AG04450 (cell line): Measurements from ENCODE around the gene ACY1. TPM values are rescaled to one million over a fixed set of nuclear protein-coding genes. Genes with fewer than 3 reads are reported as not detected.

Source experiments
- CTCF ChIA-PET: fragments of 300-600, 350-600 bp; formaldehyde crosslinking; extraction: SDS; loops from one replicate; lab custom pipeline; 2022; ENCODE audit warnings: antibody characterized with exemption, inconsistent platforms; lab: Charles Lee
- POLR2A ChIA-PET: fragments of 350-600 bp; formaldehyde crosslinking; extraction: SDS; loops from one replicate; lab custom pipeline; 2021; ENCODE audit warnings: antibody characterized with exemption, inconsistent platforms; lab: Yijun Ruan, JAX
- DNase-seq: peaks from one replicate; pipeline ENCODE4 v3.0.0-alpha.2; 2011; ENCODE audit warnings: low read depth, low spot score
- H3K27ac ChIP-seq: one replicate; pipeline ENCODE4 v1.5.1; 2012; ENCODE audit warnings: low read depth, low read length, control low read depth
- H3K27me3 ChIP-seq: one replicate; pipeline ENCODE4 v1.6.0; 2012; ENCODE audit warnings: low read length; ENCODE audit not compliant: control insufficient read depth, insufficient read depth
- H3K4me3 ChIP-seq: 2 replicates; pipeline ENCODE4 v1.5.1; 2011; ENCODE audit warnings: mild to moderate bottlenecking, low read depth, low read length, control low read depth
- H3K9me3 ChIP-seq: 2 replicates; pipeline ENCODE4 v1.5.1; 2012; ENCODE audit warnings: low read length; ENCODE audit not compliant: control insufficient read depth, insufficient read depth
- CTCF ChIP-seq: IDR thresholded peaks from 2 replicates; pipeline ENCODE4 v1.5.1; 2011; ENCODE audit warnings: low read depth, low read length, control low read depth, inconsistent platforms
- polyA plus RNA-seq: library from polyadenylated mRNA; depleted of rRNA; stranded (reverse); fragments of >200 nt; gene quantifications from 2 replicates; pipeline ENCODE4 v1.2.3, GENCODE V29; 2011

ACY1 gene
- polyA plus RNA-seq, 1 experiment: 20.4 TPM

DNA sequence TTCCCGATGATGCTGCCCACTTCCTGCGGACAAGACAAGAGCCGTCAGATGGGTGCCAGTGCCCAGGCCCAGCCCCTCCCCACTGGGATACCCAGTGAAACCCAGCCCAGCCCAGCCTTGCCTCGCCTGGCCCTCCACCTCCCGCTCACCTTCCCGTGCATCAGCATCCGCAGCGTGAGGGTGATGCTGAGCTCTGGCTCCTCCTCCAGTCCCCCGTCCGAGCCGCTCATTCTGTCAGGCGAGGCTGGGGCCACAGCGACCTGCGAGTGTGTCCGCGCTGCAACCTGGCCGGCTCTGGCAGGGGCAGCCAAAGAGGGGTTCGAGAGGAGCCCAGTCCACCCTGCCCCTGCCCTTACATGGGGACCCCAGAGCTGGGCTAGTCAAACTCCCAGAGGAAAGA is 22.3 kb upstream of the ACY1 start:
- CTCF ChIA-PET: interaction anchor here (1.4 kb wide), 1 partner anchor 12 kb away, joined by 3 read pairs; no protein-coding TSS in a partner anchor
- POLR2A ChIA-PET: no interaction called here
- H3K4me3 ChIP-seq: no peak overlapping the region
- no peak for TF ChIP-seq CTCF
- H3K27me3 ChIP-seq: no peaks in the 10 kb centered on the region
- DNase-seq: no peak
- no peak overlapping the region for H3K27ac ChIP-seq
- H3K9me3 ChIP-seq: no peaks in the 10 kb centered on the region; the same call in 1 of the 2 replicates

DNA sequence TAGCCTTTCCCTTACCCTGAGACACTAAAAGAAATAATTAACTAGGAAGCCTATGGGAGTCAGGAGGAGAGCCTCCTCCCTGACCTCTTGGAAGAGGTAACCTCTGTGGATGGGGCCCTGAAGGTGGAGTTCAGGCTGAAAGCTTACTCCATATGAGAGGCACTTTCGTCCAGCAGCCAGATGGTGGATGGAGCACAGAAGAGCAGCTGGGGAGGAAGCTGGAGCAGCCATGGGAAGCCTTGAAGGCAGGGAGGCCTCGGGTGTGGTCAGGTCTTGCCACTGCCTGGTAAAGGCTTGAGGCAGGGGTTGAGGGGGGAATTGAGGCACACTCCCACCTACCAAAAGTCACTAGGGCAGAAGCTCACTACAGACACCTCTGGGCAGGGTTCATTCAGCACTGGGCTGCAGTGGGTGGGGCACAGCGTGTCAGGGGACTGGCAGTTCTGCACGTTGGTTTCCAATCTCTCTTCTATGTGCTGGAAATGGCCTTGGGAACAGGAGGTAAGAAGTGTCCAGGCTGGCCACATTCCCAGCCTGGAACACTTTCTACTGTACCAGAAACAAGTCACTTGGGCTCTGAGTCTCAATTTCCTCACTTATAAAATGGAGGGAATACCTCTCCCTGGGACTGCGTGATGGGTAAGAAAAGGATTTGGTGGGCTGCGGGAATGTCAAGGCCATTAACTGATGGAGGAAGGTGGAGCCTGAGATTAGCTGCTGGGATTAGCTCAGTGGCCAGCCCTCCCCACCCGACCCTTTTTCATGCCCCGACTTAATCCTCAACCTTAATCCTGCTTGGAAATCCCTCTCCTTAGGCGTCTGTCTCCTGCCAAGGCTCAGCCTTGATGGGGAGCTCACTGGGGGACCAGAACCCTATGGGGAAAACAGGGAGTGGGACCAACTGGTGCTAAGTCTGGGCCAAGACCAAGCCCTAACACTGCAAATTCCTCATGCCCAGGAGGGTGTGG is 21.4 kb upstream of the ACY1 start:
- H3K4me3 ChIP-seq: no peak overlapping the region
- no peak overlapping the region for H3K27ac ChIP-seq
- DNase-seq: no peak
- ChIA-PET CTCF (interaction anchor here (1.0 to 2.6 kb wide), 3 partner anchors 12 to 20 kb away, joined by 3 to 10 read pairs (median 3); partner anchors contain the start of gene RRP9), POLR2A (interaction anchor here (0.7 to 1.2 kb wide), 2 partner anchors 12 to 131 kb away, joined by 3 to 5 read pairs; partner anchors contain the start of gene ABHD14B)
- no peak for TF ChIP-seq CTCF
- H3K9me3 ChIP-seq: no peaks in the 10 kb centered on the region; the same call in 1 of the 2 replicates
- H3K27me3 ChIP-seq: no peaks in the 10 kb centered on the region

DNA sequence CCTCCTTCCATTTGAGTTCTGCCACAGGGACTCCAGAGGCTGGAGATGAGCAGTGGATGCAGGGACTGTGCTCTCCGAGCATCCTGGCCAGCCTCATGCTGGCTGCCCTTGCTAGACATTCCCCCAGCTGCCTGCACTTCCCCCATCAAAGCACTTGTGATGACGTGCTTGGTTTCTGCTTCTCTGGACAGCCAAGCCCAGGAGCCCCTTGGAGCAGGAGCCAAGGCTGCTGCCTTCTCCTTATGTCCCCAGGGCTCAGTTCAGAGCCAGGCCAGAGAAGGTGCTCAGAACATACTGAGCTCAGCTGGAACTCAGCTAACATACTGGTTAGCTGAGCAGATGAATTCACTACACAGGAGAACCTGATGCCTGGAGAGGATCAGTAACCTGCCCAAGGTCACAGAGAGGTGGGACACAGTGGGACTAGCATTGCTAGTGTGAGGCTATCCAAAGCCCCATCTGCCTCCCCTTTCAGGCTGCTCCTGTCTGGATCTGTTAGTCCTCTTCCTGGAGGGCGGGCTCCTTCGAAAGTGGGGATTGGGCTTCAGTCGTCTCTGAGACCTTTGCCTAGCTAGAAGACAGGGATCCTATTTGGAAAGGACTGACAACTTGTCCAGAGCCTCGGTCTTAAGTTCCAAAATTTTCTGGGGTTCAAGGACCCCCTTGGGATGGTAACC is 20.3 kb upstream of the ACY1 start:
- Histone ChIP-seq H3K9me3 (no peaks in the 10 kb centered on the region; the same call in 1 of the 2 replicates), H3K27me3 (no peaks in the 10 kb centered on the region), H3K4me3 (no peak overlapping the region), H3K27ac (no peak overlapping the region)
- CTCF ChIA-PET: interaction anchor here (1.0 to 2.6 kb wide), 3 partner anchors 10 to 22 kb away, joined by 3 to 10 read pairs (median 7); partner anchors contain the start of genes ABHD14B and RRP9
- POLR2A ChIA-PET: interaction anchor here (0.7 to 1.2 kb wide), 2 partner anchors 11 to 130 kb away, joined by 3 to 5 read pairs; partner anchors contain the start of gene ABHD14B
- DNase-seq: no peak
- no peak for TF ChIP-seq CTCF

DNA sequence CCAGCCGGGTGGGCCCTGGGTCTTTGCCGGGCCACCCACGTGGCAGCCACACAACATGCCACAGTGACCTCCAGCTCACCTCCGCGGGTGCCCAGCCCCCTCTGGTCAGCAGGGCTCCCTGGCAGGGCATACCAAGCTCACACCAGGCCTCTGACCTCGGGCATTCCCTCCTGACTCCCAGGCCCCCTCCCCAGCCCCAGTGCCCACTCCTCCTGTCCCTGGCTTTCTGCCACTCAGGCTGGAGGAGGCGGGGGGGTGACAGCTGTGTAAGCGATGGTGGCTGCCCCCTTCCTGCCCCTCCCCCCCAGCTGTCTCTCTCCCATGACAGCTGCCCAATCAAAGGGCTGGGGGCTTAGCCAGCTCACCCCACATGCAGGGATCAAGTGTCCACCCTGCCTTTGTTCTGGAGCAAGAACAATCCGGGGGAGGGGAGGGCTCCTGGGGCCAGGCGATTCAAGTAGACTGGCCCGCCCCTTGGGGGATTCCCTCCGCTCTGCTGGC is 19.3 kb upstream of the ACY1 start:
- H3K27ac ChIP-seq: no peak overlapping the region
- POLR2A ChIA-PET: interaction anchor here (0.6 kb wide), 1 partner anchor 464 kb away, joined by 4 read pairs; the partner anchor contains the start of gene DCAF1
- H3K9me3 ChIP-seq: no peaks in the 10 kb centered on the region
- TF ChIP-seq CTCF: no peak
- CTCF ChIA-PET: interaction anchor here (1.6 to 2.6 kb wide), 2 partner anchors 9 to 23 kb away, joined by 7 to 10 read pairs; partner anchors contain the start of genes ABHD14B and RRP9
- no peaks in the 10 kb centered on the region for H3K27me3 ChIP-seq
- H3K4me3 ChIP-seq: no peak overlapping the region
- DNase-seq: no peak
